HepG2 (cell line): ENCODE results near the gene TH. TPM values are rescaled to one million over a fixed set of nuclear protein-coding genes. Genes with fewer than 3 reads are reported as not detected.

Source experiments
- AKAP8 ChIP-seq: sonication (generic); formaldehyde crosslinking; IDR thresholded peaks from 2 replicates; pipeline ENCODE4 v1.5.1; 2020; ENCODE audit warnings: mild to moderate bottlenecking, missing genetic modification reagents
- ELF4 ChIP-seq: sonication (generic); formaldehyde crosslinking; IDR thresholded peaks from 2 replicates; pipeline ENCODE4 v1.5.0; 2020; ENCODE audit warnings: missing genetic modification reagents, mild to moderate bottlenecking, moderate library complexity, borderline replicate concordance
- KDM3A ChIP-seq: IDR thresholded peaks from 2 replicates; pipeline ENCODE4 v1.6.1; 2018; ENCODE audit warnings: low read depth, missing compliant biosample characterization
- KIAA2018 ChIP-seq: sonication (generic); formaldehyde crosslinking; IDR thresholded peaks from 2 replicates; pipeline ENCODE4 v1.5.0; 2020; ENCODE audit warnings: mild to moderate bottlenecking, missing genetic modification reagents, borderline replicate concordance
- NFIB ChIP-seq: sonication (generic); formaldehyde crosslinking; IDR thresholded peaks from 2 replicates; pipeline ENCODE4 v1.9.0; 2021; ENCODE audit warnings: missing genetic modification reagents, mild to moderate bottlenecking, borderline replicate concordance
- PHF20 ChIP-seq: sonication (generic); formaldehyde crosslinking; IDR thresholded peaks from 2 replicates; pipeline ENCODE4 v1.5.0; 2020; ENCODE audit warnings: mild to moderate bottlenecking, missing genetic modification reagents
- PITX1 ChIP-seq: sonication (generic); formaldehyde crosslinking; IDR thresholded peaks from 2 replicates; pipeline ENCODE4 v1.5.1; 2020; ENCODE audit warnings: mild to moderate bottlenecking, missing genetic modification reagents
- TOE1 ChIP-seq: sonication (generic); formaldehyde crosslinking; IDR thresholded peaks from 2 replicates; pipeline ENCODE4 v1.4.0; 2020; ENCODE audit warnings: mild to moderate bottlenecking, missing genetic modification reagents
- YEATS4 ChIP-seq: sonication (generic); formaldehyde crosslinking; IDR thresholded peaks from 2 replicates; pipeline ENCODE4 v1.4.0; 2020; ENCODE audit warnings: missing genetic modification reagents, borderline replicate concordance
- ZBTB38 ChIP-seq: sonication (generic); formaldehyde crosslinking; IDR thresholded peaks from 2 replicates; pipeline ENCODE4 v1.5.1; 2020; ENCODE audit warnings: mild to moderate bottlenecking, missing genetic modification reagents
- ZBTB7A ChIP-seq: sonication (generic); formaldehyde crosslinking; IDR thresholded peaks from 2 replicates; pipeline ENCODE4 v1.8.0; 2022; ENCODE audit warnings: mild to moderate bottlenecking, missing genetic modification reagents
- ZNF235 ChIP-seq: sonication (generic); formaldehyde crosslinking; IDR thresholded peaks from 2 replicates; pipeline ENCODE4 v1.8.1; 2023; ENCODE audit warnings: mild to moderate bottlenecking, missing genetic modification reagents, borderline replicate concordance
- ZNF446 ChIP-seq: sonication (generic); formaldehyde crosslinking; IDR thresholded peaks from 2 replicates; pipeline ENCODE4 v1.5.0; 2020; ENCODE audit warnings: mild to moderate bottlenecking, missing genetic modification reagents
- ZNF530 ChIP-seq: sonication (generic); formaldehyde crosslinking; IDR thresholded peaks from 2 replicates; pipeline ENCODE4 v1.5.0; 2020; ENCODE audit warnings: low read depth, mild to moderate bottlenecking, missing genetic modification reagents
- polyA plus RNA-seq, 8 experiments: library from polyadenylated mRNA; depleted of rRNA in 3 of 8; stranded (reverse) in 7 of 8; unstranded in 1 of 8; fragments of >200 nt; fragmentation: Illumina TruSeq in 4 of 8; extraction: Trizol in 4 of 8; gene quantifications; 2 replicates each; pipeline versions ENCODE4 v1.2.1 to v1.2.3, GENCODE V29; 2011 to 2016; ENCODE audit warnings: low read depth in 4 of 8, missing spikeins in 1 of 8, mixed read lengths in 1 of 8; ENCODE audit not compliant: insufficient read depth in 1 of 8
- total RNA-seq, 5 experiments: library from RNA; depleted of rRNA; stranded (reverse); fragments of >200 nt; fragmentation: Illumina TruSeq; extraction: Trizol; gene quantifications; 2 replicates each; pipeline ENCODE4 v1.2.3, GENCODE V29; 2016; ENCODE audit warnings: low read depth in 1 of 5
- TF ChIP-seq, protein P1 (sequence below): sonication (generic); formaldehyde crosslinking; IDR thresholded peaks from 2 replicates; pipeline ENCODE4 v1.8.0; 2022; ENCODE audit warnings: low read depth, missing genetic modification reagents
- TF ChIP-seq, protein P2 (sequence below): sonication (generic); formaldehyde crosslinking; IDR thresholded peaks from 2 replicates; pipeline ENCODE4 v1.4.0; 2020; ENCODE audit warnings: missing genetic modification reagents

The TH gene
- total and polyA plus RNA-seq, 2 of the 13 experiments (the other 11 are each of a cell fraction or from before 2014, with no cell fraction given), result 0.36 TPM; not detected in 1

GRCh38 chr11:2129699-2130366, 41.8 kb downstream of the TH start (continued):
- TF ChIP-seq, protein P1, sequence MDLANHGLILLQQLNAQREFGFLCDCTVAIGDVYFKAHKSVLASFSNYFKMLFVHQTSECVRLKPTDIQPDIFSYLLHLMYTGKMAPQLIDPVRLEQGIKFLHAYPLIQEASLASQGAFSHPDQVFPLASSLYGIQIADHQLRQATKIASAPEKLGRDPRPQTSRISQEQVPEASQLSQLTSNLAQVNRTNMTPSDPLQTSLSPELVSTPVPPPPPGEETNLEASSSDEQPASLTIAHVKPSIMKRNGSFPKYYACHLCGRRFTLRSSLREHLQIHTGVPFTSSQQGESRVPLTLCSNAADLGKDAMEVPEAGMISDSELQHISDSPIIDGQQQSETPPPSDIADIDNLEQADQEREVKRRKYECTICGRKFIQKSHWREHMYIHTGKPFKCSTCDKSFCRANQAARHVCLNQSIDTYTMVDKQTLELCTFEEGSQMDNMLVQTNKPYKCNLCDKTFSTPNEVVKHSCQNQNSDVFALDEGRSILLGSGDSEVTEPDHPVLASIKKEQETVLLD (CRISPR knock-in tag), result 0 out of 2 replicates have a peak, but pooled peaks have one; percentile 22
- no peak for TF ChIP-seq ELF4 (CRISPR knock-in tag)
- TF ChIP-seq ZBTB7A (CRISPR knock-in tag), result peak; percentile 15
- TF ChIP-seq NFIB (CRISPR knock-in tag), result no peak
- TF ChIP-seq ZBTB38, result peak; percentile 83
- no peak for TF ChIP-seq TOE1 (CRISPR knock-in tag)
- TF ChIP-seq ZNF530 (CRISPR knock-in tag), result no peak
- TF ChIP-seq PHF20 (CRISPR knock-in tag), result no peak; the same call in 1 of the 2 replicates
- peak; percentile 58; the same call in 1 of the 2 replicates for TF ChIP-seq ZNF235
- peak; percentile 12; the same call in 1 of the 2 replicates for TF ChIP-seq PITX1 (CRISPR knock-in tag)
- peak; percentile 98 for TF ChIP-seq AKAP8
- TF ChIP-seq, protein P2, sequence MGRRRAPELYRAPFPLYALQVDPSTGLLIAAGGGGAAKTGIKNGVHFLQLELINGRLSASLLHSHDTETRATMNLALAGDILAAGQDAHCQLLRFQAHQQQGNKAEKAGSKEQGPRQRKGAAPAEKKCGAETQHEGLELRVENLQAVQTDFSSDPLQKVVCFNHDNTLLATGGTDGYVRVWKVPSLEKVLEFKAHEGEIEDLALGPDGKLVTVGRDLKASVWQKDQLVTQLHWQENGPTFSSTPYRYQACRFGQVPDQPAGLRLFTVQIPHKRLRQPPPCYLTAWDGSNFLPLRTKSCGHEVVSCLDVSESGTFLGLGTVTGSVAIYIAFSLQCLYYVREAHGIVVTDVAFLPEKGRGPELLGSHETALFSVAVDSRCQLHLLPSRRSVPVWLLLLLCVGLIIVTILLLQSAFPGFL (CRISPR knock-in tag), result no peak
- TF ChIP-seq YEATS4 (CRISPR knock-in tag), result peak; percentile 43; the same call in 1 of the 2 replicates
- 0 out of 2 replicates have a peak, but pooled peaks have one; percentile 26 for TF ChIP-seq KDM3A
- TF ChIP-seq KIAA2018 (CRISPR knock-in tag), result no peak
- 0 out of 2 replicates have a peak, but pooled peaks have one; percentile 50 for TF ChIP-seq ZNF446
